22Rv1 (cell line): ENCODE data around the gene STK10.
"Not testable (repeated sequence)": the region's sequence is repeated elsewhere in the genome, so short reads cannot be mapped to it uniquely, and the experiment has no call there.

ENCODE experiments used
- H3K27ac ChIP-seq: fragments of 450-650 bp; 2 replicates; pipeline ENCODE4 v1.5.1; 2017
- CTCF ChIP-seq: fragments of 450-650 bp; IDR thresholded peaks from 2 replicates; pipeline ENCODE4 v1.5.1; 2017; ENCODE audit warnings: mild to moderate bottlenecking
- ZFX ChIP-seq: fragments of 450-650 bp; IDR thresholded peaks from 2 replicates; pipeline ENCODE4 v1.6.1; 2017; ENCODE audit warnings: antibody characterized with exemption, borderline replicate concordance

STK10 gene

GRCh38 chr5:172164769-172165212, 23.2 kb downstream of the STK10 start:
- H3K27ac ChIP-seq = no peak overlapping the region
- TF ChIP-seq ZFX (no peak), CTCF (no peak)

GRCh38 chr5:172163346-172163745, 24.7 kb downstream of the STK10 start:
- H3K27ac ChIP-seq = no peak overlapping the region
- TF ChIP-seq ZFX = no peak

- TF ChIP-seq ZFX (no peak), CTCF (no peak)
- no peak overlapping the region for H3K27ac ChIP-seq
Observed at GRCh38 chr5:172162987-172163343, 25.1 kb downstream of the STK10 start.

GRCh38 chr5:172162323-172162986, 25.6 kb downstream of the STK10 start:
- H3K27ac ChIP-seq = no peak overlapping the region

GRCh38 chr5:172160506-172160905, 27.5 kb downstream of the STK10 start:
- no peak overlapping the region for H3K27ac ChIP-seq
- no peak for TF ChIP-seq ZFX
- no peak for TF ChIP-seq CTCF

More at GRCh38 chr5:172162323-172162986, 25.6 kb downstream of the STK10 start:
- TF ChIP-seq CTCF (no peak), ZFX (no peak)

- TF ChIP-seq CTCF = no peak
- no peak for TF ChIP-seq ZFX
- H3K27ac ChIP-seq = no peak overlapping the region
Observed at GRCh38 chr5:172159016-172159415, 29.0 kb downstream of the STK10 start.

GRCh38 chr5:172156541-172156994, 31.5 kb downstream of the STK10 start:
- no peak overlapping the region for H3K27ac ChIP-seq
- no peak for TF ChIP-seq ZFX
- no peak for TF ChIP-seq CTCF

GRCh38 chr5:172155101-172155500, 32.9 kb downstream of the STK10 start:
- not testable (repeated sequence) for H3K27ac ChIP-seq
